IPS-18c (cell line): ENCODE results near the gene DCLK2.

Source experiments
- H3K4me3 ChIP-seq: 2 replicates; pipeline ENCODE4 v1.7.0; 2013; ENCODE audit warnings: low read depth, mild to moderate bottlenecking, low read length, moderate library complexity; ENCODE audit not compliant: insufficient read depth
- H3K9me3 ChIP-seq: one replicate; pipeline ENCODE4 v1.6.1; 2013; ENCODE audit warnings: mild to moderate bottlenecking, low read length, moderate library complexity; ENCODE audit not compliant: control insufficient read depth, insufficient read depth

Gene DCLK2

GRCh38 chr4:150235317-150235716 lies 157.1 kb downstream of the DCLK2 start:
- H3K9me3 ChIP-seq: no peaks in the 10 kb centered on the region
- no peak overlapping the region for H3K4me3 ChIP-seq

- H3K4me3 ChIP-seq: no peak overlapping the region
Observed at GRCh38 chr4:150235808-150236271, 157.6 kb downstream of the DCLK2 start.

GRCh38 chr4:150236626-150237025 lies 158.4 kb downstream of the DCLK2 start:
- Histone ChIP-seq H3K9me3 (no peaks in the 10 kb centered on the region), H3K4me3 (no peak overlapping the region)

More at GRCh38 chr4:150235808-150236271, 157.6 kb downstream of the DCLK2 start:
- H3K9me3 ChIP-seq: no peaks in the 10 kb centered on the region

GRCh38 chr4:150237110-150237872 lies 159.0 kb downstream of the DCLK2 start:
- Histone ChIP-seq H3K9me3 (no peaks in the 10 kb centered on the region), H3K4me3 (no peak overlapping the region)

DNA sequence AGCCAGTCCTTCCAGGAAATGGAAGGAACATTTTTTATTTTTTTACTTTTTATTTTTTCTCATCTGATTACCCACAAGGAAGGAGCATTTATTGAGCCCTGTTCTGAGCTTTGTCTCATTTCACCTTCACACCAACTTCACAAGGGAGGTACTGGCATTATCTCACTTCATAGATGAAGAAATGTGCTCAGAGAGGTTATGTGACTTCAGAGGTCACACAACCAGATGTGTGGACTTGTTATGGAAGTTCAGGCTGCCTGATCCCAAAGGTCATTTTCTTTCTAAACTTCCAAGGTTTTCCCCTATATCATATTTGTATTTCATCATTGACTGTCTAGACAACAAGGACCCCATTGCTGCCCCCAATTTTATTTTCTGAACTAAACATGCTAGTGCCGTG lies 160.3 kb downstream of the DCLK2 start:
- no peaks in the 10 kb centered on the region for H3K9me3 ChIP-seq
- no peak overlapping the region for H3K4me3 ChIP-seq

- Histone ChIP-seq H3K4me3 (no peak overlapping the region), H3K9me3 (no peaks in the 10 kb centered on the region)
Observed at GRCh38 chr4:150240011-150240410, 161.8 kb downstream of the DCLK2 start.

DNA sequence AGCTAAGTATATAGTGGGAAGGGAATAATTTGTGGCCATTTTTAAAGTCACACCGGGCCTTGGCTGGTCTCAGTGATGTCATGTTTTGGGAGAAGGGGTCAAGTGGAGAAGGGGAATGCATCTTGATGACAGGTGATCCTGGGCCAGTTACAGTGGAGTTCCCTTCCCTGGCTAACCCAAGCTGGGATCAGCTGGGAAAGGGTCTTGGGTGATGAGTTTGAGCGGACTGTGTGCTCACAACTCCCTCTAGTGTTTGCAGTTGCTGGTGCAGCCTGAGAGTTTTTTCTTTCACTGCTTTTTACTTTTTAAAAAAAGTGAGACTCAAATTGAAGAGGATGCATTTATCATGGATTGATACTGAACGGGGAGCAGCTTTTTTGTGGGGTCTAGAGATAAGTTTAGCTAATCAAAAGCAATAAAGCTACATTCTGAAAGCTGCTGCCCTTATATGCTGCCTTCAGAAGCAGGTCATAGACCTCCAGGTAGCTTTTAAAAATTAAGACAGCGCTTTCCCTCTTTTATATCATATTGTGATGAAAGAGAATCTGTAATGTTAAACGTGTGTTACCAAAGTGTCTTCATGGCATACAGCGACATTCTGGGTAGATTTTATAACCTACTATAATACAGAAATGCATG lies 164.7 kb downstream of the DCLK2 start:
- Histone ChIP-seq H3K9me3 (peaks cover 2% of the 10 kb centered on the region), H3K4me3 (no peak overlapping the region)

- H3K4me3 ChIP-seq: no peak overlapping the region
Observed at GRCh38 chr4:150243932-150244331, 165.7 kb downstream of the DCLK2 start.

GRCh38 chr4:150244600-150244999 lies 166.4 kb downstream of the DCLK2 start:
- H3K9me3 ChIP-seq: peaks cover 2% of the 10 kb centered on the region
- H3K4me3 ChIP-seq: no peak overlapping the region

More at GRCh38 chr4:150243932-150244331, 165.7 kb downstream of the DCLK2 start:
- H3K9me3 ChIP-seq: peaks cover 2% of the 10 kb centered on the region

GRCh38 chr4:150247184-150247583 lies 168.9 kb downstream of the DCLK2 start:
- H3K9me3 ChIP-seq: peaks cover 2% of the 10 kb centered on the region

DNA sequence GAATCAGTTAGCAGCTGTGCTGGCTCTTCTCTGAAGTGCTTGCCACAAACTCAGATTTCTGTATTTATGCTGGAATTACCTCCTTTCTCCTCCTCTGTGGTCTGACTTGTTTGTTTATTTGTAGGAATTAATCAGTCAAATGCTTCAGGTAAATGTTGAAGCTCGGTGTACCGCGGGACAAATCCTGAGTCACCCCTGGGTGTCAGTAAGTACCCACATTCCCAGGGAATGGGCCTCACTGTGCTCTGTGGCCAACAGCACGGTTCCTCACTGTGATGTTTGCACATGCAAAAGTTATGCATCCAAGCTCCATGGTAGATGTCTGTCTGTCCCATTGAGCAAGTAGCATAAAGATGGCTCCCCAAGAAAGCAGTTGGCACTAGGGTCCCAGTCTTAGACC lies 169.9 kb downstream of the DCLK2 start:
- H3K9me3 ChIP-seq: peaks cover 2% of the 10 kb centered on the region
- no peak overlapping the region for H3K4me3 ChIP-seq

More at GRCh38 chr4:150247184-150247583, 168.9 kb downstream of the DCLK2 start:
- H3K4me3 ChIP-seq: no peak overlapping the region

GRCh38 chr4:150250293-150250997 lies 172.2 kb downstream of the DCLK2 start:
- Histone ChIP-seq H3K9me3 (peaks cover 2% of the 10 kb centered on the region), H3K4me3 (no peak overlapping the region)

DNA sequence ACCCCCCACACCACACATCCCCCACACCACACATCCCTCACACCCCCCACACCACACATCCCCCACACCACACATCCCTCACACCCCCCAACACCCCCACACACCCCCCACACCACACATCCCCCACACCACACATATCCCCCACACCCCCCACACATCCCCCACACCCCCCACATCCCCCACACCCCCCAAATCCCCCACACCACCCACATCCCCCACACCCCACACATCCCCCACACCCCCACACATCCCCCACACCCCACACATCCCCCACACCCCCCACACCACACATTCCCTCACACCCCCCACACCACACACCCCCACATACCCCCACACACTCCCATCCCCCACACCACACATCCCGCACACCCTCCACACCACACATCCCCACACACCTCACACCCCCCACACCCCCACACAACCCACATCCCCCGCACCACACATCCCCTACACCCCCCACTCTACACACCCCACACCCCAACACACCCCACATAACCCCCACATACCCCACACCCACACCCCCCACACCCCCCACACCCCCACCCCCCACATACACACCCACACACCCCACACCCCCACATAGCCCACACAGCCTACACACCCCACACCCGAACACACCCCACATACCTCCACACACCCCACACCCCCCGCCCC lies 172.9 kb downstream of the DCLK2 start:
- Histone ChIP-seq H3K4me3 (no peak overlapping the region), H3K9me3 (peaks cover 2% of the 10 kb centered on the region)

- Histone ChIP-seq H3K4me3 (no peak overlapping the region), H3K9me3 (peaks cover 2% of the 10 kb centered on the region)
Observed at GRCh38 chr4:150251752-150252190, 173.5 kb downstream of the DCLK2 start.

DNA sequence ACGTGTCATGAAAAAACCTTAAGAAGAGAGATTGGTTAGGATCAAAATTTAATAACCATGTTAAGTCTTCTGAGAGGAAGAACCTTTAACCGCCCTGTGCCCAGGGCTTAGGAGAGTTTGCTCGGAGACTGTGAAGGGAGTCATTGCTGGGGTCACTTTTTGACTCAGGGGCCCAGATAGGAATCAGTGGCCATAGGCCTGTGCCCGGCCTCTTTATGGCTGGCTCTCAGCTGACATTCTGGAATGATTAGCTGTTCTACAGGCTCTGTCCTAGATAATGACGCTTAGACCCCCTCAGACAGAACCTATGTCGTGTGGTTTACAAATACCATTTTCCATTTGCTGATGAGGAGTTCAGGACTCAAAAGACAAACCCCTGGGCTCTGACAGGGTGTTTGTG lies 174.1 kb downstream of the DCLK2 start:
- H3K9me3 ChIP-seq: no peaks in the 10 kb centered on the region
- H3K4me3 ChIP-seq: no peak overlapping the region

GRCh38 chr4:150252741-150253140 lies 174.5 kb downstream of the DCLK2 start:
- Histone ChIP-seq H3K4me3 (no peak overlapping the region), H3K9me3 (no peaks in the 10 kb centered on the region)

- Histone ChIP-seq H3K9me3 (no peaks in the 10 kb centered on the region), H3K4me3 (no peak overlapping the region)
Observed at GRCh38 chr4:150253416-150253815, 175.2 kb downstream of the DCLK2 start.
